Measurements from ENCODE around the gene YDJC. TPM values are rescaled to one million over a fixed set of nuclear protein-coding genes. Genes with fewer than 3 reads are reported as not detected.

The YDJC gene
- total and polyA plus RNA-seq, 9 of the 15 experiments (the other 6 are each of a cell fraction or from before 2014, with no cell fraction given) = 13.5 to 871 (median 164) TPM

- TF ChIP-seq ZNF589 (CRISPR knock-in tag; IDR thresholded peaks at IDR 0.05; ENCODE audit: low read depth) (no peak), PTBP1 (IDR thresholded peaks at IDR 0.05; ENCODE audit: low read depth, low read length) (no peak), SMARCA4 (IDR thresholded peaks at IDR 0.05) (no peak), HLTF (IDR thresholded peaks at IDR 0.05) (no peak), TEAD1 (CRISPR knock-in tag; IDR thresholded peaks at IDR 0.05) (0 out of 4 replicates have a peak, but pooled peaks of 1 of the 2 experiments have one; percentile 22), KAT7 (CRISPR knock-in tag; IDR thresholded peaks at IDR 0.05; ENCODE audit: borderline replicate concordance) (no peak), ZNF507 (tag; conservative IDR thresholded peaks at IDR 0.05) (no peak), PHB (CRISPR knock-in tag; IDR thresholded peaks at IDR 0.05) (peak; percentile 37; the same call in 1 of the 2 replicates), ZNF740 (CRISPR knock-in tag; IDR thresholded peaks at IDR 0.05) (no peak), ZNF740 (tag; IDR thresholded peaks at IDR 0.05) (no peak), NBN (IDR thresholded peaks at IDR 0.05; ENCODE audit: low read depth) (no peak), PHF20 (IDR thresholded peaks at IDR 0.05; ENCODE audit: partially characterized antibody) (no peak), ZNF583 (CRISPR knock-in tag; IDR thresholded peaks at IDR 0.05) (0 out of 2 replicates have a peak, but pooled peaks have one; percentile 37), MXI1 (IDR thresholded peaks at IDR 0.05; ENCODE audit: low read depth, low read length) (0 out of 2 replicates have a peak, but pooled peaks have one; percentile 38), HDAC6 (IDR thresholded peaks at IDR 0.05; ENCODE audit: low read depth, low read length) (no peak), EP400 (IDR thresholded peaks at IDR 0.05) (no peak), ZNF197 (CRISPR knock-in tag; IDR thresholded peaks at IDR 0.05; ENCODE audit: low read depth) (no peak), PML (IDR thresholded peaks at IDR 0.05; ENCODE audit: low read length) (no peak), ZNF778 (CRISPR knock-in tag; IDR thresholded peaks at IDR 0.05) (no peak), ZNF24 (IDR thresholded peaks at IDR 0.05) (no peak), GATAD2B (IDR thresholded peaks at IDR 0.05; ENCODE audit: borderline replicate concordance) (no peak), TCF15 (CRISPR knock-in tag; IDR thresholded peaks at IDR 0.05) (peak; percentile 78; the same call in 1 of the 2 replicates), SAP30 (IDR thresholded peaks at IDR 0.05; ENCODE audit: borderline replicate concordance, insufficient read depth, low read depth, low read length, poor library complexity, severe bottlenecking) (no peak), AFF1 (IDR thresholded peaks at IDR 0.05; ENCODE audit: low read depth in 1 of 2, partially characterized antibody in 2 of 2) (no peak), ZBTB5 (IDR thresholded peaks at IDR 0.05) (no peak)
Observed at GRCh38 chr22:21612858-21613257, 17.0 kb downstream of the YDJC start (continued).

All from K562 (cell line).